ENCODE measurements around the gene TMPO. TPM values are rescaled to one million over a fixed set of nuclear protein-coding genes. Genes with fewer than 3 reads are reported as not detected.

TMPO gene
- total RNA-seq, 1 donor from 2014 or later = 16.9 TPM

- Histone ChIP-seq H3K9me3 (replicated peaks) (no peaks in the 10 kb centered on the region), H3K4me1 (no peaks in the 10 kb centered on the region), H3K27ac (replicated peaks) (no peak overlapping the region), H3K27me3 (ENCODE audit: low read depth) (no peaks in the 10 kb centered on the region), H3K36me3 (peaks cover 64% of the 10 kb centered on the region), H3K4me3 (no peak overlapping the region)
- TF ChIP-seq, protein P1, sequence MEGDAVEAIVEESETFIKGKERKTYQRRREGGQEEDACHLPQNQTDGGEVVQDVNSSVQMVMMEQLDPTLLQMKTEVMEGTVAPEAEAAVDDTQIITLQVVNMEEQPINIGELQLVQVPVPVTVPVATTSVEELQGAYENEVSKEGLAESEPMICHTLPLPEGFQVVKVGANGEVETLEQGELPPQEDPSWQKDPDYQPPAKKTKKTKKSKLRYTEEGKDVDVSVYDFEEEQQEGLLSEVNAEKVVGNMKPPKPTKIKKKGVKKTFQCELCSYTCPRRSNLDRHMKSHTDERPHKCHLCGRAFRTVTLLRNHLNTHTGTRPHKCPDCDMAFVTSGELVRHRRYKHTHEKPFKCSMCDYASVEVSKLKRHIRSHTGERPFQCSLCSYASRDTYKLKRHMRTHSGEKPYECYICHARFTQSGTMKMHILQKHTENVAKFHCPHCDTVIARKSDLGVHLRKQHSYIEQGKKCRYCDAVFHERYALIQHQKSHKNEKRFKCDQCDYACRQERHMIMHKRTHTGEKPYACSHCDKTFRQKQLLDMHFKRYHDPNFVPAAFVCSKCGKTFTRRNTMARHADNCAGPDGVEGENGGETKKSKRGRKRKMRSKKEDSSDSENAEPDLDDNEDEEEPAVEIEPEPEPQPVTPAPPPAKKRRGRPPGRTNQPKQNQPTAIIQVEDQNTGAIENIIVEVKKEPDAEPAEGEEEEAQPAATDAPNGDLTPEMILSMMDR (IDR thresholded peaks at IDR 0.05; ENCODE audit: borderline replicate concordance) = no peak
- DNase-seq = no peak
- intact Hi-C loops (cut with micrococcal nuclease) = no loop called here
Measured at GRCh38 chr12:98533723-98534251, 18.4 kb downstream of the TMPO start.

DNA sequence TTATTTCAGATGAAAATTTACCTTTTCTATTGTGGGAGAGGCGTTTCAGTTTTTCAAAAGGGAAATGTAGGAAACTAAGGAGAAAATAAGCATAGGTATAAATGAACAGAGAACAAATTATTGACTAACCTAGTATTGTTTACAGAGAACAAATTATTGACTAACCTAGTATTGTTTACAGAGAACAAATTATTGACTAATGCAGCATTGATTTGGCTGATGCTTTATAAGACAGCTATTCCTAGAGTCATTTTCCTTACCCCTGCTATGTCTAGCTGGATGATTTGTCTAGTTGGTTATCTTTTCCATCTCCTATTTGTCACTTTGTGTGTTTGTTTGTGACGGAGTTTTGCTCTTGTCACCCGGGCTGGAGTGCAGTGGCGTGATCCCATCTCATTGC is 22.6 kb downstream of the TMPO start:
- Histone ChIP-seq H3K27me3 (ENCODE audit: low read depth) (no peaks in the 10 kb centered on the region), H3K36me3 (peaks cover 42% of the 10 kb centered on the region), H3K27ac (replicated peaks) (no peak overlapping the region), H3K4me1 (no peaks in the 10 kb centered on the region), H3K9me3 (replicated peaks) (no peaks in the 10 kb centered on the region), H3K4me3 (no peak overlapping the region)
- TF ChIP-seq, protein P1 (IDR thresholded peaks at IDR 0.05; ENCODE audit: borderline replicate concordance) = no peak
- no peak for DNase-seq
- intact Hi-C loops (cut with micrococcal nuclease) = no loop called here

DNA sequence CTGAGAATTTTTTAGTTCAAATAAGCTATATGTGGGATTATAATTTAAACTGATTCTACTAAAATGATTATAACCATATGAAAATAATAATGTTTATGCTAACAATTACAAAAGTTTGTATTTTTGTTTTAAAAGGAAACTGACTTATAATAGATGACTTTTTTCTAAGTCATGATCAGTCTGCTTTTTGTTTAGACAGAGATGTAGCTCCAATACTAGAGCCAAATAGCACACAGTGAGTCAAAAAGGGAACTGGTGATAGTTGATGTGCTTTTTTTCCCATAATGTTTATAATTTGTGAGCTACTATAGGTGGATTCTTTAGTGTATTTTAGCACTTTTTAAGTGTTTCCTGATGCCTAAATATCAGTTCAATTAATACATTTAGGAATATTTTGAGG is 28.3 kb downstream of the TMPO start:
- no peaks in the 10 kb centered on the region for H3K27me3 ChIP-seq (ENCODE audit: low read depth)
- H3K4me1 ChIP-seq = no peaks in the 10 kb centered on the region
- H3K4me3 ChIP-seq = no peak overlapping the region
- no peak overlapping the region for H3K27ac ChIP-seq (replicated peaks)
- H3K36me3 ChIP-seq = peaks cover 41% of the 10 kb centered on the region
- no peak for DNase-seq
- TF ChIP-seq, protein P1 (IDR thresholded peaks at IDR 0.05; ENCODE audit: borderline replicate concordance) = no peak
- H3K9me3 ChIP-seq (replicated peaks) = no peaks in the 10 kb centered on the region
- intact Hi-C loops (cut with micrococcal nuclease) = no loop called here

DNA sequence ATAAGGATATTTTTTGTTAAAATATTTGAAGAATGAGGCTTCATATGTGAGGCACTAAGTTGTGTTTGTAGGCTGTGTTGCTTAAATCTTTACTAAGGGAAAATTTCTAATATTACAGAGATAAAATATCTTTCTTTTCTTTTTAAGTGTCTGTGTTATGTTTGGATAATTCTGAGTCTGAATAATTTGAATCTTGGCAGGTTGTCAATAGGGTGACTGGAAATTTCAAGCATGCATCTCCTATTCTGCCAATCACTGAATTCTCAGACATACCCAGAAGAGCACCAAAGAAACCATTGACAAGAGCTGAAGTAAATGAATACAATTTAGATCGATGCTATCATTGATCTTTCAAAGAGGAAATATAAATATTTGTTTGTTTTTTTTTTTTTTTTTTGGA is 29.4 kb downstream of the TMPO start:
- TF ChIP-seq, protein P1 (IDR thresholded peaks at IDR 0.05; ENCODE audit: borderline replicate concordance) = no peak
- H3K9me3 ChIP-seq (replicated peaks) = no peaks in the 10 kb centered on the region
- H3K27me3 ChIP-seq (ENCODE audit: low read depth) = no peaks in the 10 kb centered on the region
- no peaks in the 10 kb centered on the region for H3K4me1 ChIP-seq
- DNase-seq = no peak
- intact Hi-C loops (cut with micrococcal nuclease) = no loop called here
- H3K36me3 ChIP-seq = peaks cover 47% of the 10 kb centered on the region
- H3K27ac ChIP-seq (replicated peaks) = no peak overlapping the region
- no peak overlapping the region for H3K4me3 ChIP-seq

DNA sequence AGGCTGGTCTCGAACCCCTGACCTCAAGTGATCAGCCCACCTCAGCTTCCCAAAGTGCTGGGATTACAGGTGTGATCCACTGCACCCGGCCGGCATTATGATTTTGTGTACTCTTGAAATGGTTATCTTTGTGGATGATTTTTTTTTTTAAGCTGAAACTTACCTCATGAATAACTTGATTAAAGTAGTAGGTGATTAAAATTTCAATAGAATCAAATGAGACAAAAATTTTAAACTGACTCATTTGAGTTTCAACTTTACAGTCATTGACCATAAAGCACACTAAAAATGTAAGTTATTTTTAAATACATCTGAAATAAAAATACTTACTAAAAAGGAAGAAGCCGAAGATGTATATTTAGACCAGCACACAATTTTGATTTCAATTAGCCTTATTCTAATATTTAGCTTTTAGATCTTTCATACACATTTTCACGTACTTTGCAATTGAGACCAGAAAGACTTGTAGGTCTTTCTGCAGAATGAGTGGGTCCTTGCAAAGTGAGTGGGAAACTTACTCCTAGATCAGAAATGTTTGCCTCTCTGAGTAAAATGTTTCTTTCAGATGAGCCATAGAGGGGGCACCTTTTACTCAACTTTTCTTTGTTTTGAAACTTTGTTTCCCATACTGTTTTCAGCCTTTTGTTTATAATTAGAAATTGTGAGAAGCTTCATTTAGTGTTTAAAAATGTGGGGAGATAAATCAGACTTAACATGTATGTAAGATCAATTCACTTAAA is 34.2 kb downstream of the TMPO start:
- Histone ChIP-seq H3K36me3 (peaks cover 61% of the 10 kb centered on the region), H3K27ac (replicated peaks) (no peak overlapping the region), H3K9me3 (replicated peaks) (no peaks in the 10 kb centered on the region), H3K4me1 (no peaks in the 10 kb centered on the region), H3K4me3 (no peak overlapping the region), H3K27me3 (ENCODE audit: low read depth) (no peaks in the 10 kb centered on the region)
- TF ChIP-seq, protein P1 (IDR thresholded peaks at IDR 0.05; ENCODE audit: borderline replicate concordance) = no peak
- no peak for DNase-seq
- intact Hi-C loops (cut with micrococcal nuclease) = no loop called here
